PC-3 (cell line): Measurements from ENCODE around the gene FLNA.

Source experiments
- CTCF ChIP-seq: fragments of 300-600 bp; sonication (generic); conservative IDR thresholded peaks from 2 replicates; pipeline ENCODE4 v1.5.1; 2017; ENCODE audit warnings: antibody characterized with exemption, low read depth, mild to moderate bottlenecking, low read length
- EZH2 ChIP-seq: fragments of 300-600 bp; sonication (generic); IDR thresholded peaks from one replicate; pipeline ENCODE4 v1.6.1; 2017; ENCODE audit warnings: antibody characterized with exemption, mild to moderate bottlenecking, low read length; ENCODE audit not compliant: unreplicated experiment

- TF ChIP-seq EZH2 (no peak), CTCF (no peak)
Measured at GRCh38 chrX:154320406-154320805, 54.0 kb downstream of the FLNA start.
